Effector memory CD4-positive, alpha-beta T cell (primary cell): ENCODE data around the gene MEAK7.

Experiments
- DNase-seq, 3 donors: peaks; one replicate each; pipeline ENCODE4 v3.0.0-alpha.2; 2020
- H3K27ac ChIP-seq: 2 replicates; pipeline ENCODE4 v1.7.0; 2013; ENCODE audit warnings: mild to moderate bottlenecking, low read length, moderate library complexity; ENCODE audit not compliant: insufficient read depth, poor library complexity, severe bottlenecking
- H3K27me3 ChIP-seq: replicated peaks from 2 replicates; pipeline ENCODE4 v1.7.0; 2013; ENCODE audit warnings: mild to moderate bottlenecking, low read length; ENCODE audit not compliant: insufficient read depth, control insufficient read depth, poor library complexity, severe bottlenecking
- H3K36me3 ChIP-seq: 2 replicates; pipeline ENCODE4 v1.7.0; 2013; ENCODE audit warnings: mild to moderate bottlenecking, low read length, moderate library complexity; ENCODE audit not compliant: control insufficient read depth, insufficient read depth
- H3K4me1 ChIP-seq: 2 replicates; pipeline ENCODE4 v1.7.0; 2013; ENCODE audit warnings: low read length, mild to moderate bottlenecking; ENCODE audit not compliant: control insufficient read depth, insufficient read depth, poor library complexity, severe bottlenecking
- H3K4me3 ChIP-seq: 2 replicates; pipeline ENCODE4 v1.7.0; 2013; ENCODE audit warnings: low read length, low read depth, mild to moderate bottlenecking; ENCODE audit not compliant: insufficient read depth, poor library complexity, severe bottlenecking
- H3K9me3 ChIP-seq: 2 replicates; pipeline ENCODE4 v1.7.0; 2013; ENCODE audit warnings: mild to moderate bottlenecking, low read length, moderate library complexity; ENCODE audit not compliant: control insufficient read depth

The MEAK7 gene

DNA sequence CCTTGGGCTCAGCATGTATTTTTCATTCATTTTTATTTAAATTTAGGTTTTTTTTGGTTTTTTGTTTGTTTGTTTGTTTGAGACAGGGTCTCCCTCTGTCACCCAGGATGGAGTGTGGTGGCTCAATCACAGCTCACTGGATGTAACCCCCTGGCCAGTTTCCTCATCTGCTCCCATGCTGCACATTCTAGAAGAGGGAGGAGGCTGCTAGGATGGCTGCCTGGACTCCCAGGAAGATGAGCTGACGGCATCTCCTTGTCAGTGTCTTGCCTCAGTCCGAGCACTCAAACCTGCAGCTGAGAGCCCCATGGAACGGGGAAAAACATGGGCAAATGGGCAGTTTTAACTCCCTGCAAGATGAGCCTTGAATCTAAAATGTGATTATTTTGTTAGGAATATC, 7.5 kb downstream of the MEAK7 start:
- Histone ChIP-seq H3K27me3 (no peaks in the 10 kb centered on the region), H3K4me3 (no peak overlapping the region), H3K36me3 (peaks cover 27% of the 10 kb centered on the region), H3K9me3 (no peaks in the 10 kb centered on the region), H3K4me1 (no peaks in the 10 kb centered on the region), H3K27ac (no peak overlapping the region)
- DNase-seq = no peak

DNA sequence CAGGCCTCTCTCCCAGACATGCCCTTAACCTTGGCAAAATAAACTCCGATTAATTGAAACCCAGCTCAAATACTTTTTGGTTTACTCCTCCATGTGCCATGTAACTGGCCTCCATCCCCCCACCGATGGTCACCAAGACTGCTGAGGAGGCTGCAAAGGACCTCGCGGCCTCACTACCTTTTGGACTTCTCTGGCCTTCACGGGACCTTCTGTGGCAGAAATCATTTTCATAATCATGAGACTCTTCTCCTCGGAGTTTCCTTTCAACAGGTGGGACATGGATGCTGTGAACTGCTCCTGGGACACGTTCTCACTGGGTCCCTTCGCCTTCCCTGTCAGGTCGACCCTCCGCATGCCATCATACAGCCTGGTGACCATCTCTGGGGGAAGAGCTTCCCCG, 9.0 kb downstream of the MEAK7 start:
- no peak for DNase-seq

DNA sequence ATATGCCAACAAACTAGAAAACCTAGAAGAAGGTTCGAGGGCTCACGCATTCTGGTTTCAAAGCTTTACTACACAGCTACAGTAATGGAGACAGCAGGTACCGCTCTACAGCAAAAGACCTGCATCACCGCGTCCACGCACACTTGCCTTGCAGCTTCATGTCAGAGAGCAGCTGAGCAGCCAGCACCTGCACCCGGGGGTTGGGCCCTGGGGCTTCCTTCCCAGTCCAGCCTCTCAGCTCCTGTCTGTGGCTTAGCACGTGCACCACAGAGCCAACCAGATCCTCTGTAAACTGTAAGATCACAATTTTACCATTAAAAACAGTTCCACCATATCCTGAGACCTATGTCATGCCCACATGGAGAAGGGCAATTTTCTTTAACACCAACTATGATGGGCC, 15.3 kb downstream of the MEAK7 start:
- no peak for DNase-seq
- peaks cover 18% of the 10 kb centered on the region for H3K36me3 ChIP-seq
- no peak overlapping the region for H3K27ac ChIP-seq
- H3K4me3 ChIP-seq = no peak overlapping the region
- no peaks in the 10 kb centered on the region for H3K9me3 ChIP-seq
- H3K27me3 ChIP-seq = no peaks in the 10 kb centered on the region
- H3K4me1 ChIP-seq = no peaks in the 10 kb centered on the region

More for the DNA sequence above, 9.0 kb downstream of the MEAK7 start:
- H3K4me3 ChIP-seq = no peak overlapping the region
- H3K9me3 ChIP-seq = no peaks in the 10 kb centered on the region
- H3K36me3 ChIP-seq = peaks cover 27% of the 10 kb centered on the region
- H3K27ac ChIP-seq = no peak overlapping the region
- no peaks in the 10 kb centered on the region for H3K27me3 ChIP-seq
- no peaks in the 10 kb centered on the region for H3K4me1 ChIP-seq

DNA sequence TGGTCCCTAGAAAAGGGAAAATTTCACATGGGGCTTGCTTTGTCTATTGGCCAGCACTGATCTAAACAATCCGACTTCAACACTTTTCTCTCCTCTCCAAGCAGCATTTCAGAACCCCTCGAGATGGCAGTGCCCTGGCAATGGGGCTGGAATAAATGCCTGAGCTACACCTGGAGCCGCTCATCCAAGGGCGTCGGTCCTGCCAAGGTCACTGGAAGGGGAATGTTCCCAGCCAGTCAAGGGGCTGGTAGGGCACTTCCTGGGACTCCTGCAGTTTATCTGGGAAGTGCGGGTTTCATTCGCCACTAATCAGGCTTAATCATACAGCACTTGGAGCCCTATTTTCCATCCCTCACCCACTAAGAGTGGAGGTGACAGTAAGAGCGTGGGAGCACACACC, 17.1 kb downstream of the MEAK7 start:
- no peaks in the 10 kb centered on the region for H3K27me3 ChIP-seq
- no peaks in the 10 kb centered on the region for H3K9me3 ChIP-seq
- H3K4me1 ChIP-seq = no peaks in the 10 kb centered on the region
- no peak for DNase-seq
- peaks cover 11% of the 10 kb centered on the region for H3K36me3 ChIP-seq
- H3K4me3 ChIP-seq = no peak overlapping the region
- H3K27ac ChIP-seq = no peak overlapping the region

DNA sequence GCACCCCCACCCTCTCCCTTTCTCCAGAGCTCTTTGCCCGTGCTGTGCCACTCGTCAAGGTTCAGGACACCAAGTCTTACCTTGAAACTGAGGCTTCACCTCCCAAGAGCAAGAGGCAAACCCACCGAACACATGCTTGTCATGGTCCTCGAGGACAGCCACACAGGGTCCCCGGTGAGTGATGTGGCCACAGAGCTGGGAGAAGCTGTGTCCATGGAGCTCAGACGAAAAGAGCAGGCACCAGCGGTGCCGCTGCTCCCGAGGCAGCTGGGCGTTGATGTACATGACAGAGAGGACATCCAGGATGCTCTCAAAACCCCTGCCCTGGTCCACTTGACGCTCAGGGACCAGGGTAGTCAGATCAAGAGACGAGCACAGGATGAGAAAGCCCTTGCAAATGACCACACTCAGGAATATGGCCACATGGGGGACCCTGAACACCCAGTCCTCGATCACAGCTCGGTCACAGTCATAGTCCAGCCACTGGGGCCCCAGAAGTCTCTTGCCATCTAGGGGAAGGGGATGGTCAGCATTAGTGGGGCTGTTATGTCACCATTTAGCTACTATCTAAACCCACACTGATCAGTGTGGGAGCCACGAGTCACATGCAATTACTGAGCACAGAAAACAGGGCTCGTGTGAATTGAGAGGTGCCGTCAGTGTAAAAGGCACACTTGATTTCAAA, 17.8 kb downstream of the MEAK7 start:
- Histone ChIP-seq H3K36me3 (peaks cover 11% of the 10 kb centered on the region), H3K9me3 (no peaks in the 10 kb centered on the region), H3K27me3 (no peaks in the 10 kb centered on the region), H3K4me3 (no peak overlapping the region), H3K4me1 (no peaks in the 10 kb centered on the region), H3K27ac (no peak overlapping the region)
- DNase-seq = no peak

DNA sequence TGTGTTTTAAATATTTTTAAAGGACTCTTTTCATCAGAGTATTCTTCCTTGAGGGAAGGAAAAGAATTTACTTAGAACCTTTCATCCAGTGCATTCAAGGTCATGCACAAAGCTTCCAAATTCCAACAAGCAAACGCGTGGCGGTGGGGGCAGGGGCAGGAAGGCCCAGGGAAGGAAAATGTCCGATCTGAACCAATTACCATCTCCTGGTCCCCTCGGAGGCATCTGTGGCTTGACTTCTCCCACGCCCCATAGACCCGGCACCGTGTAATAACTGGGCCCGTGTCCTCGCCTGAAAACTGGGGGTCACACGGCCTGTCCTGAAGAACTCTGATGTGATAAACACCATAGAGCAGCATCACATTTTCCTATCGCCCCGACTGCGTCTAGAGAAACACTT, 18.3 kb downstream of the MEAK7 start:
- no peaks in the 10 kb centered on the region for H3K9me3 ChIP-seq
- H3K27ac ChIP-seq = no peak overlapping the region
- no peaks in the 10 kb centered on the region for H3K4me1 ChIP-seq
- no peaks in the 10 kb centered on the region for H3K27me3 ChIP-seq
- no peak for DNase-seq
- H3K4me3 ChIP-seq = no peak overlapping the region
- H3K36me3 ChIP-seq = peaks cover 13% of the 10 kb centered on the region

DNA sequence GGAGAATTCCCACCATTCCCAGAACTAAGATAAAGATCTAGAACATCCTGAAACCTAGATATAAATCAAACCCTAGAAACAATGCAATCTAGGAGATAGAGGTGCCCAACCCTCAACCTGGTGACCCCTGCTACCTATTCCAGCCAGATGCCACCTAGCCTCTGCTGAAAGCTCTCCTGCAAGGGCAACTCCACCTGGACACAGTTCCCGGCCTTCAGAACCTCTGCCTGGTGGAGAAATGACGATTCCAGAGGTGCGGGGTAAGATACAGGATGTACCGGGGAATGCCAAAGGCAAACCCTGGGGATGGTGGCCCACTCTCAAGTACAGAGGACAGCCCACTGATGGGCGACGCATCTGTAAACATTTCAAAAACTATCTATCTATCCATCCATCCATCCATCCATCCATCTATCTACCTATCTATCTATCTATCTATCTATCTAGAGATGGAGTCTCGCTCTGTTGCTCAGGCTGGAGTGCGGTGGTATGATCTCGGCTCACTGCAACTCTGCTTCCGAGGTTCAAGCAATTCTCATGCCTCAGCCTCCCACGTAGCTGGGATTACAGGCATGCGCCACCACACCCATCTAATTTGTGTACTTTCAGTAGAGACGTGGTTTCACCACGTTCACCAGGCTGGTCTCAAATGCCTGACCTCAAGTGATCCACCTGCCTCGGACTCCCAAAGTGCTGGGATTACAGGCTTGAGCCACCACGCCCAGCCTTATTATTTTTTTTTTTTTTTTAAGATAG, 19.0 kb downstream of the MEAK7 start:
- H3K27me3 ChIP-seq = no peaks in the 10 kb centered on the region
- peaks cover 18% of the 10 kb centered on the region for H3K36me3 ChIP-seq
- no peak overlapping the region for H3K4me3 ChIP-seq

DNA sequence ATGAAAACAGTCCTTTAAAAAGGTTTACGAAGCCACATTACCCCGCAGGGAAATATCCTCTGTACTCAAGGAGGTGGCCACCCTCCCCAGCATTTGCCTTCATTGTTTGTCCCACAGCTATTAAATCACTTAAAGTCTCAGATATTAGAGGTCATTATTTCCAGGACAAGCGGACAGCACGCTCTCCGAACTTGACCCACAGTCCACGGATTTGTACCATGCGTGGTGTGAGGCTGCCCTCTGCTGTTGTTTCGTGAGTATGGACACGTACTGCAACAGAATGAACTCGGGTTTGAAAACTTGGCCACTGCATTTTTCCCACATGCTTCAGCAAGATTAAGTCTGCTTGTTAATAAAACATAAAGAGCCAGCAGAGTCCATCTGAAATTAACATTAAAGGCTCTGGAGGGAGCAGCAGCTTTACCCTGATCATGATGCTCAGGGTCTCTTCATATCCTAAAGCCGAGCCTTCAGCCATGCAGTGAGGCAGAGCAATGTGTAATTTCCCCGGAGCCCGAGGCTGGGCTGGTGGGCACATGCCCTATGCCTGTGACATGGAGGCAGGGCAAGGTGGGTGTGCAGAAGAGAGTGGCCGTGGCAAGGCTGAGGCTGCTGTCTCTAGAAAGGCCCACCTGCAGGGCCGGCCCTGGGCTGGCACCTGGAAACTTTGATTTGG, 19.7 kb downstream of the MEAK7 start:
- H3K36me3 ChIP-seq = peaks cover 18% of the 10 kb centered on the region
- no peak overlapping the region for H3K27ac ChIP-seq
- no peaks in the 10 kb centered on the region for H3K9me3 ChIP-seq
- no peak for DNase-seq
- H3K4me1 ChIP-seq = no peaks in the 10 kb centered on the region
- no peak overlapping the region for H3K4me3 ChIP-seq
- H3K27me3 ChIP-seq = no peaks in the 10 kb centered on the region

More for the DNA sequence above, 19.0 kb downstream of the MEAK7 start:
- no peaks in the 10 kb centered on the region for H3K9me3 ChIP-seq
- H3K27ac ChIP-seq = no peak overlapping the region
- DNase-seq = no peak
- H3K4me1 ChIP-seq = no peaks in the 10 kb centered on the region

DNA sequence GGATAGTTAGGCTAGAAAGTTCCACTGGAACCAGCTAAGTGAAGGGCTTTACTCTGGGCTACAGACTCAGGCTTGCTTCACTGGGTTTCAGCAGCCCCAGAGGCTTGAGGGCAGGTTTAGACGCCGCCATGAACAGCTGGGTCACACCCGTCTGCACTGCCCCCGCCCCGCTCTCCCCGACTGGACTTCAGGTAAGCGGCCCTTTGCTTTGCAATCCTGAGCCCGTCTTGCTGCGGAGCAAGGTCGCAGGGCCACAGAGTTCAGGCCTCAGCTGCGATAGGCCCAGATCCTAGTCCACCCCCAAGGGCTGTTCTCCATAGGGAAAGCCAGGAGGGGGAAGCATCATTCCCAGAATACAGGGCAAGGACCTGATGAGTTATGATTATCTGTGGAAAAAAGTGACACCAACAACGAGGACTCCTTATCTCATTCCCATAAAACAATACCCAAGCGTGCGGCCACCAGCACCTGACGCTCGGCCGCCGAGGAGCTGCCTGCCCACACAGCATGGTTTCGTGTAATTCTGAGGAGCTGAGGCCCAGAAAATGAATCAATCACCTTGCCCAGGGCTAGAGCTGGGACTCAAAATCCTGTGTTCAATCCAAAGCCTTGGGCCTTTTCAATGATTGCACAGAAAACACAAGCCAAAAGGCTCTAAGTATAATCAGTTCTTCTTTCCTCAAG, 20.4 kb downstream of the MEAK7 start:
- H3K9me3 ChIP-seq = no peaks in the 10 kb centered on the region
- H3K27me3 ChIP-seq = no peaks in the 10 kb centered on the region
- no peaks in the 10 kb centered on the region for H3K4me1 ChIP-seq
- H3K36me3 ChIP-seq = peaks cover 22% of the 10 kb centered on the region
- H3K27ac ChIP-seq = no peak overlapping the region
- no peak for DNase-seq
- no peak overlapping the region for H3K4me3 ChIP-seq
